HG02981 (cell line): ENCODE measurements around the gene NEUROG3.
"Not testable (repeated sequence)": the region's sequence is repeated elsewhere in the genome, so short reads cannot be mapped to it uniquely, and the experiment has no call there.

ENCODE experiments used
- ATAC-seq: cut with Tn5 transposase; IDR thresholded peaks from one replicate; pipeline ENCODE4 v1.9.1; 2021; ENCODE audit warnings: mild to moderate bottlenecking, moderate library complexity; ENCODE audit not compliant: unreplicated experiment

The NEUROG3 gene

DNA sequence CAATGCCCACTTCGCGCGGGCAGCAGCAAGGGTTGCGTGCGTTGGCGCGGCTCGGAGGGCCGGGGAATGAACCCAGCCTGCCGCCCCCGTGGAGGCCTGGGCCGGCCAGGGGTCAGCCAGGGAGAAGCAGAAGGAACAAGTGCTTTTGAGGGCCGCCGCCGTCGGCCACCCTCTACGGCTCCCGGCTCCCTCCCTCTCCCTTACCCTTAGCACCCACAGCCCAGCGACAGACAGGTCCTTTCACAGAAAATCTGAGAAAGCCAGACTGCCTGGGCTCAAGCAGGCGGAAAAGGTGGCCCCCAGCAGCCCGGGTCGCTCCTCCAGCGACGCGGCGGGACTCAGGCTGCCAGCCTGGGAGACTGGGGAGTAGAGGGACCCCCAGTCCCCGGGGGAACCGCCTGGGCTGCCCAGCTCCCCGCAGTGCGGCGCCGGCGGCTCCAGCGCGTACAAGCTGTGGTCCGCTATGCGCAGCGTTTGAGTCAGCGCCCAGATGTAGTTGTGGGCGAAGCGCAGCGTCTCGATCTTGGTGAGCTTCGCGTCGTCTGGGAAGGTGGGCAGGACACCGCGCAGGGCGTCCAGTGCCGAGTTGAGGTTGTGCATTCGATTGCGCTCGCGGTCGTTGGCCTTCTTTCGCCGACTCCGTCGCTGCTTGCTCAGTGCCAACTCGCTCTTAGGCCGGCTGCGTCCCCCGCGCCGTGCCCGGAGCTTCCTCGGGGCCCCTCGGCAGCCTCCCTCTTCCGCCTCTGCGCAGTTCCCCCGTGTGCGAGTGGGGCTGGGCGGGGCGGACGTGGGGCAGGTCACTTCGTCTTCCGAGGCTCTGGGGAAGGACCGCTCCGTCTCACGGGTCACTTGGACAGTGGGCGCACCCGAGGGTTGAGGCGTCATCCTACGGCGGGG is 815 bp downstream of the NEUROG3 start:
- no peak for ATAC-seq

DNA sequence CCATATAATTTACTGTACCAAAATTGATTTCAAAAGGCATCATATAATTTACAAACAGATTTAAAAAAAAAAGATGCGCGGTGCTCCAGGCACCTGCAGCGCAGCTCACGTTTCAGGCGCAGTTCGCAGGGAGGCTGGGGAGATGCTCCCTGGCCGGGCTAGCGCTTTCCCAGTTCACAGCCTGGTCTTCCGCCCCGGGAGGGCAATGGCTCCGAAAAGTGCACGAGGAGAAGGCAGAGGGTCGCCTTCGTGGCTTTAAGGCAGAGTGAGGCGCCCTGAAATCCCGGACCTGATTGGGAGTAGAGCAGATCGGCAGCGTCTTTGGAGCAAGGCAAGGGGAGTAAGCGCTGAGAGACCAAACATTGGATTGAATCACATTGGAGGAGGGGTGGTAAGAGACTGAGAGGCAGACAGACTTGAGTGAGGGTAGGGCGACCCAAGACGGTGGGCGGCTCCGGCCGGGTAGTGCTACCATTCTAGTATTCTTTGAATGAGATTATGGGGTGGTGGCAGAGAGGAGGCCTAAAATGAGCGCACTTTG is 1.5 kb downstream of the NEUROG3 start:
- no peak for ATAC-seq

DNA sequence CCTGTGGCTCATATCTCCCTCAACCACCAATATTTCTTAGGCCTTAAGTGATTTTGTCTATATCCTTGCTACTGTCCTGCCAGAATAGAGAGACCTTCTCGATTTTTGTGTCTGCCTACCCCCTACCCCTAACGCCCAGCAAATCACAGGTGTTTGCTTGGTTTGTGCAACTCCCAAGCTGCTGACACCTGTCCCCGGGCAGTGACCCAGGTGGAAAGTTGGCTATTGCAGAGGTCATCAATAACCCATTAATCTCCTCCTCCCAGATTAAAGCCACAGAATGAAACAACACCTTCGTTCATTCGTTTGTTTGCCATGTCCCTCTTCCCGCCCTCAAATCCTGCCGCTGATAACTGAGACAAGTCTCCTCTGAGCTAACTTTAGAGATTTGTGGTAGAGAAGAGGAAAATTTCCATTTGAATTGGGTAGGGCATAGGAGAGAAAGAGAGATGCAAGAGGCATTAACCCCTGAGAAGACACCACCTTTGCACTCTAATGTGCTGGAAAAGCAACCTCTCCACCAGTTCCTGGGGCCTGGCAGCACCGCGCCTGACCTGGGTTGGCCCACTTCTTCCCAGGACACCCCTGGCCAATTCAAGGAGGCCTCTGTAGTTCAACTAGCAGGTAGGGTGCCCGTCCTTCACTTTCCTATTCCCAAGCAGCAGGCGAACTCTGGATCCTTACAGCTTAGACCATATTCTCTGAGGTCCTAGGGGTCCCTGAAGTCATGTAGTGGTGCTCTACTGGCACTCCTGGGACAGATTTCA is 3.0 kb downstream of the NEUROG3 start:
- ATAC-seq, result no peak

DNA sequence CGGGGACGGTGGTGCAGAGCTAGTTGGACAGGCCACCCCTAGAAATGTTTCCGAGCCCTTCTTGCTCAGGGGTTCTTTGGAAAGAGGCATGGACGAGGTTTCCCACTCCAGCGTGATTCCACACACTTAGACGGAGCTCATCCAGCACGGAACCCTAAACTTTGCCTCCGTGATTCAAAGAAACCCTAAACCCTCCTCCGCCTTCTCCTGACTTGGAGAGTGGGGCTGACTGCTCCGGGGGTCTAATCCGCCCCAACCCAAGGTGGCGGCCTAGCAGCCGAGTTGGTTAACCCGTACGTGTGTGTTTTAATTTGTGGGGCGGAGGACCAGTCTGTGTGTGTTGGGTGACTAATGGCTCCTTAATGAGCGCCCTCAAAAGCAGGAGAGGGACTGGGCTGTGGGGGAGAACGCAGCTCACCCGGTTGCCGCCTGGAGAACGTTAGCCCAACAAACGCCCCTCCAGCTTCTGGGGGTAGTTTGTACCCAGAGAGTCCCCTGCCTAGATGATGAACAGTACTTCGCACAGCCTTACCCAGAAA is 3.8 kb downstream of the NEUROG3 start:
- ATAC-seq, result no peak

DNA sequence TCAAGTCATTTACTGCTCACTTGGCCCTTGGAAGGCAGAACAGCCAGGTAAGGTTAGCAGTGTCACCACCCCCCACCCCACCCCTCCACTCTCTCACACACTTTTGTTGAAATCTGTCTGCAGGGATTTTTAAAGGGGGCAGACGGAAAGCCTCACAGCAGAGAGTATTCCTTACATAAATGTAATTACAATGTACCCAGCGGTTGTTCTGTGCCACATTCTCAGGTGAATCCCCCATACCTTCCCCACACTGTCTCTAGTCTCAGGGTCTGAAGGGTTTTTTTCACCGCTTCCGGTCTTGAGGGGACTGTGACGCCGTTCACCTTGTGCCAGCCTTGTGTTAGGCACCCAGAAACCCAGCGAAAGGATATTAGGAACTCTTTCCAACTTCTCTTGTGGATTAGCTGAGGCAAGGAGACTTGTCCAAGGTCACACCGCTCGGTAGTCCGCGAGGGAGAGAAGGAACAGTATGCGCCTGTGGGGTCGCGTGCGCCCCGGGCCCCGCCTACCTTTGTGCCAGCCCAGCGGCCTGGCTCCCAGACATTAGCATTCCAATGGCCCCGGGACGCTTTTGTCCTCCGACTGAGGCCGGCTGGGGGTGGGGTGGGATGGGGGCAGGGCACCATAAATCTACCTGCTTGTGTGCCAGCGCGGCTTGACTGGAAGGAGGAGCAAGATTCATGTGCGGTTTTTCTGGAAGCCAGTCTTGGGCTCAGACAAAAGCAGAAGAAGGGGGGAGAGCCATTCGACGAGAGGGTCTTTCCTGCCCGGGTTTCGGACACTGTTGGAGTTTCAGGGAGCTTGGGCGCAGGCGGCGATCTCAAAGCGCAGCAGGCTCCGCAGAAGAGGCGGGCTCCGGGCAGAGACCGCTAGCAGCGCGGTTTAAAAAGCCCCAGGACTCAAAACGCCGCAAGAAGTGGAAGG is 4.5 kb downstream of the NEUROG3 start:
- ATAC-seq, result no peak

DNA sequence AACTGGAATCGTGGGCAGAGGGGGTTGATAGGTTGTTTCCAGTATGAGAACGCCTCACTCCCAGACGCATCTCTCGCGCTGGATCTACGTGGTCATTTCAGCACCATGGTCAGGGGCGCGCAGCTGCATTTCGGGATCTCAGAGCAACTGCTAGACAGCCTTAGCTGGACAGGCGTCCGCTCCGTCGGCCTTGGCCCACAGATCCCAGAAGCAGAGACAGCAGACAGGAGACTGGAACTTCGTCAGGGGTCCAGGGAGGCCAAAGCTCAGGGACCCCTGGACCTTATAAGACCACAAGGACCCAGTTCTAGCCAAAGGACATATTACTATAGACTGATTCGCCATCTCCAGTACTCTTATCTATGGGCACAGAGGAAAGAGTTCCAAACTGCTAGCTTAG is 5.3 kb downstream of the NEUROG3 start:
- ATAC-seq, result no peak

DNA sequence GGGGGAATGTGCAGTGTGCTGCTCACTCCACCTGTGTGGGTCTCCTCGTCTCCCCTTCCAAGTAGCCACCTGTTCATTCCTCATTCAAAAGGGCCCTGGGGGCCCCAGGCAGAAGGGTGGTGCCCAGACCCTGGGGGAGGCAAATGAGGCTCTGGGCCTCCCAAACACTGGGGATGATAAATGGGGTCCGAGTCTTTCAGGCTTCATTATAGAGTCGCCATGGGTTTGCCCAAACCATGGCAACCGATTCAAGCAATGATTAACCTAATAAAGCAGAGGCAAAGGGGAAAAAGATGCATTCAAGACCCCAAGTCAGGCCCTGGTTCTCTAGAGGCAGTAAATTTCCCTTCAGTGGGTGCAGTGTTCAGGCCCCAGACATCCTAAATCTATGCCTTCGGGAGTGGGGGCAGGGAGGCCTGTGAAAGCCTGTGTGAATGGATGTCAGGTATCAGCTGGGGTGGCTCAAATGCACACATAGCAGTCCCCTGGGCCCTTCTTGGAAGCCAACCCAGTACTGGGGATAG is 10.4 kb downstream of the NEUROG3 start:
- no peak for ATAC-seq

DNA sequence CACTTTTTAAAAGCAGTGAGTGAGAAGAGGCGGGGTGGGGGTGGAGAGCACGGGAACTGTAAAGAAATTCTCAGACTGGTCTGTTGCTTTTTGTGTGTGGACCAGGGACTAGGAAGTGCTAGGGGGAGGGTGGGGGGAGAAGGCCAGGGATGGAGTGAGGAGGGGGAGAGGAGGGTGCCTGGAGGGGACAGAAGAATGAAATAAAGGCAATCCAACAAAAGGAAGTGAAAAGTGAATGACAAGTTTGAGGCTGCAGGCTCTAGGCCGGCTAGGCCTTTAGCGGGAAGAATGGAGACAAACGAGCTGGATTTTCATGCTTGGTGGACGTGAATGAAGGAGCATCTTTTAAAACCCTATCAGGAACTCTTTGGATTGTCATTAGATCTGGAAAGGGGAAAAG is 13.7 kb downstream of the NEUROG3 start:
- no peak for ATAC-seq

DNA sequence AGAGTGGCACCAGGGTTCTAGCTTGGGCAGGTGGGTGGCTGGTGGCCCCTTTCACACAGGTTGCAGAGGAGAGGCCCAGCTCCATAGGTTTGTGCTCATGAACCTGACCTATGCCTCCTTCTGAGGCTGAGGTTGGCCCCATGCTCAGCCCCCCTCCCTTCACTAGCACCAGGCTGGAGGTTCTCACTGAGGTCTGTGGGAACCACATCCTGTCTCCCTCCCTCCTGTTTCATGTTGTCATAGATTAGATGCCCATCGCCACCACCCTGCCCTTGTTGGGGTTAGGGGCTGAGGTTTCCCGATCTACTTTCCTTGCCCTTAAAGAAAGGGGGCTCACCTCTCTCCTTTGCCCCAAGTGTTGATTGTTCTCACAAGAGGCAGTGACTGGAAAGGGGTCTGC is 14.7 kb downstream of the NEUROG3 start:
- ATAC-seq, result no peak

DNA sequence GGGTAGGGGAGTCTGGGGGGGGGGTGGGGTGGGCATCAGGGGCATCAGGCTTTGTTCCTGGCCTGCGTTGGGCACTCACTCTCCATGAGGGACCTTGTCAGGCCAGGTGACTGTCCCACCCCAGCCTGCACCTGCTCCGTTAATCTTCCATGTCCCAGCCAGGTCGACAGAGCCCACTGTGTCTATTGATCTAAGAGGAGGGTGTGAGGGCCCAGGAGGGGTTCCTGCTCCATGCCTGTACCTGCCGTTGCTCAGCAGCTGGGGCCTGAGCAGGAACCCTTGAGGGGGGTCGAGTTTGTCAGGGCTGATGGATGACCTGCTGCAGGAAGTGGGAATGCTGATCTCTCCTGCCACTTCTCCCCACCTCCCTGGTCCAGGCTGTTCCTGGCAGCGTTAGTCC is 18.6 kb downstream of the NEUROG3 start:
- ATAC-seq, result no peak

DNA sequence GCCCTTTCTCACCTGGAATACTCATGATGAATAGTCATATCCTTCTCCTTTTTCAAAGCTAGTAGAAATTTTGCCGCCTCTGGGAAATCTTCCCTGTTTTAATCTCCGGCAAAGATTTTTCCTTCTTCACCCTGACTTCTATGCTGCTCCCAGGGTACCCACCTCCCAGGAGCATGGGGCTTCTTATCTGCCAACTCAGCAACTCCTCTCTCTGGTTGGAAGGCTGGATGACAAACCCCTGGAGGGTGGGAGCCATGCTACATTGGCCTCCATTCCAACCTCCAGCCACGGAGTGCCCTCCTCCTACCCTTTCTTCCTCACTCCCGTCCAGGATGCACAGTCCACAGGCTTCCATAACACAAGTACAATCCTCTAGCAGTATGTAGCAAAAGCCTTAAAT is 19.9 kb downstream of the NEUROG3 start:
- no peak for ATAC-seq

DNA sequence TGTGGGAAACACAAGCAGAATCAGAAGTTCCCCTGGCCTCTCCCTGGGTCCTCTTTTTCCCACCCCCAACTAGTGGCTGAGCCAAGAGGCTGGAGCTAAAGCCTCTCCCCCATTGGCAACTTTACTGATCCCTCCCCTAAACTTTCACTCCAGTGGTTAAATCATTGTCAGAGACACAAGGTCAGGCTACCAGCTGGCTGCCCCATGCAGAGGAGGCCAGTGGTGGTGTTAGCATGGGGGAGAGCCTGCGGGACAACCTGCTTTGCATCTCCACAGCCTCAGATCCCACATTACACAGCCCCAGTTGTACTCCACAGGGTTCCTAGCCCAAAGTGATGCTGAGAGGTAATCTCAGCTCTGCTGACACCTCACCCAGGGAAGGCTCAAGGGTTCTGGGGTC is 21.0 kb downstream of the NEUROG3 start:
- ATAC-seq, result no peak

DNA sequence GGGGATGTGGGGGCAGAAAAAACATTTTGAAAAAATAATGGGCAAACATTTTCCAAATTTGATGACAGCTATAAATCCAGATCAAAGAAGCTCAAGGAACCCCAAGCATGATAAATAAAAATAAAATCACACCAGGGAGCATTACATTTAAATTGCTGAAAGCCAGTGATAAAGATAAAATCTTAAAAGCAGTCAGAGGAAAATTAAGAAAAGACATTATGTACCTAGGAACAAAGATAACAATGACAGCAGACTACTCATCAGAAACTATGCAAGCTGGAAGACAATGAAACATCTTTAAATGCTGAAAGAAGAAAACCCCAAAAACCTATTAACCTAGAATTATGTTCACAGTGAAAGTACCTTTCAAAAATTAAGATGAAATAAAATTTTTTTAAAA is 23.3 kb downstream of the NEUROG3 start:
- no peak for ATAC-seq

DNA sequence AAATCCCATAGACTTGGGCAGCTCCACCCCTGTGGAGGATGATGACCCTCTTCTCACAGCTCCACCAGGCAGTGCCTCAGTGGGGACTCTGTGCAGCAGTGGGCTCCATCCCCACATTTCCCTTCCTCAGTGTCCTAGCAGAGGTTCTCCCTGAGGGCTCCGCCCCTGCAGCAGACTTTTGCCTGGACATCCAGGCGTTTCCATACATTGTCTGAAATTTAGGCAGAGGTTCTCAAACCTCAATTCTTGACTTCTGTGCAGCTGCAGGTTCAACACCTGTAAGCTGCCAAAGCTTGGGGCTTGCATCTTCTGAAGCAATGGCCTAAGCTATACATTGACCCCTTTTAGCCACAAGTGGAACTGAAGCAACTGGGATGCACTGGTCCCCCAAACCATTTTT is 31.8 kb downstream of the NEUROG3 start:
- no peak for ATAC-seq

DNA sequence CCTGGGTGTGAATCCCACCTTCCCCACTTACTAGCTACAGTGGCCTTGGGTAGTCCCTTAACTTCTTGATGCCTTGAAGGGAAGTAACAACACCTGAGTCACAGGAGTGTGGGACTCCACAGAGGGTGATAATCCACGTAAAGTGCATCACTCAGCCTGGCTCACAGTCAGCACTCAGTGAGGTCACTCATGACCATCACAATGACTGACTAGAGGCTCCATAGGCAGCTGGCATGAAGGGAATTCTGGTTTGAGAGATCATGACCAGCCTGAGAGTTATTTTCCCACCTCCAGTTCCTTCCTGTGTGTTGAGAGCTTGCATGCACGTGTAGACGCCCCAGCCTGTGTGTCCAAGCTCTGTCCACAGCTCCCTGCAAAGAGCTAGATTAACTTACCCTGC is 34.8 kb downstream of the NEUROG3 start:
- no peak for ATAC-seq

DNA sequence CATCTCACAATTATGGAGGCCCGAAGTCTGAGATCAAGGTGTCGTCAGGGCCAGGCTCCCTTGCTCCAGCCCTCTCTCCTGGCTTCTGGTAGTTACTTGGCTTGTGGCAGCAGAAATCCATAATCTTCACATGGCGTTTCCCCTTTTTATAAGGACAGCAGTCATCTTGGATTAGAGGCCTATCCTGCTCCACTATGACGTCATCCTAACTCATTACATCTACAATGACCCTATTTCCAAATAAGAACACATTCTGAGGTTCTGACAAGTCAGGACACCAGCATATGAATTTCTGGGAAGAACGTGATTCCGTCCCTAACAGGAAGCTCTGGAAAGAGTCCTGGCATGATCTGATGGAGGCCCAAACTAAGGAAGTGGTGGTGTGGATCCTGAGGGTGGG is 35.8 kb downstream of the NEUROG3 start:
- no peak for ATAC-seq

DNA sequence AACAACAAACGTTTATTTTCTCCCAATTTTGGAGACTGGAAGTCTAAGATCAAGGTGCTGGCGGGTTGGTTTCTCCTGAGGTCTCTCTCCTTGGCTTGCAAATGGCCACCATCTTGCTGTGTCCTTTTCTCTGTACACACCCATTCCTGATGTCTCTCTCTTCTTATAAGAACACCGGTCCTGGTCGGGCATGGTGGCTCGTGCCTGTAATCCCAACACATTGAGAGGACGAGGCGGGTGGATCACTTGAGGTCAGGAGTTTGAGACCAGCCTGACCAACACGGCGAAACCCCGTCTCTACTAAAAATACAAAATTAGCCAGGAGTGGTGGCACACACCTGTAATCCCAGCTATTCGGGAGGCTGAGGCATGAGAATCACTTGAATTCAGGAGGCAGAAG is 36.7 kb downstream of the NEUROG3 start:
- not testable (repeated sequence) for ATAC-seq

DNA sequence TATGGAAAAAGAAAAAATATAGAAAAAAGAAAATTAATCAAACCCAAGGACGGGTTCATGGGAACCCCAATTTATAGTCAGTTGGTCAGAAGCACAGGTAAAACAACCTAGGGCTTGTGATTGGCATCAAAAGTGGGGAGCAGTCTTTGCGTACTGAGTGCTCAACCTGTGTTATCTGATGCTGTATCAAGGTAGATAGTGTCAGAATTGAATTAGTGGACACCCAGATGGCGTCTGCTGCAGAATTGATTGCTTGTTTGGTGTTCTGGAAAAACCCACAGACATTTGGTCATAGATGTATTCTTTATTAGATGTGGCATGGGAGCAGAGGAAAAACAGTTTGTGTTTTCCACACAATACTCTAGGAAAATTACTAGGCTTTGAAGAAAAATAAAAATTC is 39.6 kb downstream of the NEUROG3 start:
- no peak for ATAC-seq

DNA sequence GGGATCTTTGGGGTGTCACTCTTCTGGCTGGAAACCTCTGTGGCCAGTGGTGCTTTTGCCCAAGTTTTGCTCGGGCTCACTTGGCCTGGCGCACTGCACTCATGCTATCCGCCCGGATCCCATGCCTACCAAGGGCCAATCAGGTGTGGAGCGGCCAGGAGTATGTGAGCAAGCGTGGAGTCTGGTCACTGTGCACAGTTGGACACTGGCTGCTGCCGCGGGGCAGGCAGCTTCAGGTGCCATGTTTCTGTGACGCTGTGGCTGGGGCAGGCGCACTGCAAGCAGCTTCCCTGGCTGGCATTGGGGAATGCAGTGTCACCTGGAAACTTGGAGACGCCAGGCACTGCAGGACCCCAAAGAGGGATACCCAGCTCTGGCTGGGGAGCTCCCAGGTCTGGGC is 45.3 kb downstream of the NEUROG3 start:
- ATAC-seq, result no peak
